ENCODE results near the gene MAG.

- TF ChIP-seq, protein P1, sequence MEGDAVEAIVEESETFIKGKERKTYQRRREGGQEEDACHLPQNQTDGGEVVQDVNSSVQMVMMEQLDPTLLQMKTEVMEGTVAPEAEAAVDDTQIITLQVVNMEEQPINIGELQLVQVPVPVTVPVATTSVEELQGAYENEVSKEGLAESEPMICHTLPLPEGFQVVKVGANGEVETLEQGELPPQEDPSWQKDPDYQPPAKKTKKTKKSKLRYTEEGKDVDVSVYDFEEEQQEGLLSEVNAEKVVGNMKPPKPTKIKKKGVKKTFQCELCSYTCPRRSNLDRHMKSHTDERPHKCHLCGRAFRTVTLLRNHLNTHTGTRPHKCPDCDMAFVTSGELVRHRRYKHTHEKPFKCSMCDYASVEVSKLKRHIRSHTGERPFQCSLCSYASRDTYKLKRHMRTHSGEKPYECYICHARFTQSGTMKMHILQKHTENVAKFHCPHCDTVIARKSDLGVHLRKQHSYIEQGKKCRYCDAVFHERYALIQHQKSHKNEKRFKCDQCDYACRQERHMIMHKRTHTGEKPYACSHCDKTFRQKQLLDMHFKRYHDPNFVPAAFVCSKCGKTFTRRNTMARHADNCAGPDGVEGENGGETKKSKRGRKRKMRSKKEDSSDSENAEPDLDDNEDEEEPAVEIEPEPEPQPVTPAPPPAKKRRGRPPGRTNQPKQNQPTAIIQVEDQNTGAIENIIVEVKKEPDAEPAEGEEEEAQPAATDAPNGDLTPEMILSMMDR (IDR thresholded peaks at IDR 0.05), result no peak
- no peak for TF ChIP-seq POLR2A (IDR thresholded peaks at IDR 0.05)
These were observed 35.4 kb upstream of the MAG start for GRCh38 chr19:35256566-35256965.
